ENCODE results near the gene ENTR1.

ENTR1 gene

DNA sequence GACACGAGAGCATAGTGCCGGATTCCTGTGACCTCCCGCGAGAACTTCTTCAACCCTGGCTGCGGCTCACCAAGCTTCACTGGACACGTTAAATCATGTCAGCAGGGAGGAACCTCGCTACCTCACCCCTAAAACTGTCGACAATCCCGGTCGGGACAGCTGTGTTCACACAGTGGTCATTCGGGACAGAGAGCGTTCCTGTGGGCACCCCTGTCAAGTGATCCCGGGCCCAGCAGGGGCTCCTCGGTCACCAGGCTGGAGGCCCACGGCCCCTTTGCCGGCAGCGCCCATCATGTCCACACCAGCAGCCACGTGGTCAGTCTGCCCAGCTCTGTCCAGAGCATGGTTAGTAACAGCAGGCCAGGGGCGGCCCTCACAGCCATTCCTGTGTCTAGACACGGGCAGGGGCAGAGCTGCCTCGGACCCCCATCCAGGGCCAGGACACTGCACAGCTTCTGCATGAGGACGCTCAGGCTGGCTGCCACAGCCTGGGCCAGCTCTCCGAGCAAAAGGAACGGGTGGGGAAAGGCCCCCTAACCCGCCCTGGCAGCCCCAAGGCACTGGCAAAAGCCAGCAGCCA is 25.7 kb upstream of the ENTR1 start:
- H3K4me3 ChIP-seq (ENCODE audit: low read length): no peak overlapping the region
- H4K20me1 ChIP-seq (ENCODE audit: insufficient read depth, low read length): no peaks in the 10 kb centered on the region
- no peak overlapping the region for H3K4me2 ChIP-seq (ENCODE audit: low read depth, low read length)
- peaks cover 9% of the 10 kb centered on the region for H3F3A ChIP-seq (ENCODE audit: insufficient read depth, low read length)
- H2AFZ ChIP-seq (ENCODE audit: low read length): no peak overlapping the region
- H3K4me1 ChIP-seq (ENCODE audit: low read length): peaks cover 8% of the 10 kb centered on the region; the same call in 1 of the 2 replicates
- no peak overlapping the region for H3K27ac ChIP-seq (ENCODE audit: low read length)
- no peak for DNase-seq
- no peaks in the 10 kb centered on the region for H3K36me3 ChIP-seq (replicated peaks; ENCODE audit: insufficient read depth, low read length)
- H3K27me3 ChIP-seq (replicated peaks; ENCODE audit: insufficient read depth, low read length): no peaks in the 10 kb centered on the region
- no peaks in the 10 kb centered on the region for H3K9me3 ChIP-seq (replicated peaks; ENCODE audit: insufficient read depth, low read length)
- TF ChIP-seq EZH2phosphoT487 (IDR thresholded peaks at IDR 0.05; ENCODE audit: low read length): no peak
- no peak for TF ChIP-seq EZH2 (optimal IDR thresholded peaks at IDR 0.05; ENCODE audit: low read depth, low read length)
- TF ChIP-seq, protein P1, sequence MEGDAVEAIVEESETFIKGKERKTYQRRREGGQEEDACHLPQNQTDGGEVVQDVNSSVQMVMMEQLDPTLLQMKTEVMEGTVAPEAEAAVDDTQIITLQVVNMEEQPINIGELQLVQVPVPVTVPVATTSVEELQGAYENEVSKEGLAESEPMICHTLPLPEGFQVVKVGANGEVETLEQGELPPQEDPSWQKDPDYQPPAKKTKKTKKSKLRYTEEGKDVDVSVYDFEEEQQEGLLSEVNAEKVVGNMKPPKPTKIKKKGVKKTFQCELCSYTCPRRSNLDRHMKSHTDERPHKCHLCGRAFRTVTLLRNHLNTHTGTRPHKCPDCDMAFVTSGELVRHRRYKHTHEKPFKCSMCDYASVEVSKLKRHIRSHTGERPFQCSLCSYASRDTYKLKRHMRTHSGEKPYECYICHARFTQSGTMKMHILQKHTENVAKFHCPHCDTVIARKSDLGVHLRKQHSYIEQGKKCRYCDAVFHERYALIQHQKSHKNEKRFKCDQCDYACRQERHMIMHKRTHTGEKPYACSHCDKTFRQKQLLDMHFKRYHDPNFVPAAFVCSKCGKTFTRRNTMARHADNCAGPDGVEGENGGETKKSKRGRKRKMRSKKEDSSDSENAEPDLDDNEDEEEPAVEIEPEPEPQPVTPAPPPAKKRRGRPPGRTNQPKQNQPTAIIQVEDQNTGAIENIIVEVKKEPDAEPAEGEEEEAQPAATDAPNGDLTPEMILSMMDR (IDR thresholded peaks at IDR 0.05; ENCODE audit: low read length): no peak
- peaks cover 46% of the 10 kb centered on the region for H3K79me2 ChIP-seq (ENCODE audit: low read length)
- H3K9me2 ChIP-seq (replicated peaks; ENCODE audit: insufficient read depth, low read length): no peaks in the 10 kb centered on the region
- no peak overlapping the region for H3K9ac ChIP-seq (ENCODE audit: low read length)

DNA sequence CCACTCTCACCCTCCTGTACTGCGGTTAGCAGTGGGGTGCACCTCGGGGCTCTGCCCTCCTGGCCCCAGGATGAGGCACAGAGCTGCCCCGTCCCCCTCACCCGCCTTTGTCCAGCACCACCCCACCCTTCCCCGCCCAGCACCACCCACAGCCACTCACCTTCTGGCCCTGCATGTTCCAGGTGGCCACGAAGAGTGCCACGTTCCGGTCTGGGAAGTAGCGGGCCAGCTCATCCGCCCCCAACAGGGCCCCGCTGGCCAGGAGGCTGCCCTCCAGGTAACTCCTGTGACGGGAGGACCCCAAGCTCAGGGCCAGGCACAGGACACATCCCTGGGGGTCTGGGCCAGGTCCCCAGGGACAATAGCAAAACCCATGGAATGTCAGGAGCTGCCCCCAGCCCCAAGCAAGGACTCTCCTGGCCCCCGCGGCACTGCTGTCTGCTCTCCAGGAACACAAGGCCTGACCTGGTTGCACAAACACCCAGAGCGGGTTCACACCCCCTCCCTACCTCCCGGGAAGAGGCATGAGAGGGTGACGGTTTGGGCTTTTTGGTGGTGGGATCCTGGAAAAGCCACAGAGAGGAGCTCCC is 24.3 kb upstream of the ENTR1 start:
- H3K27me3 ChIP-seq (replicated peaks; ENCODE audit: insufficient read depth, low read length): no peaks in the 10 kb centered on the region
- no peaks in the 10 kb centered on the region for H3K9me3 ChIP-seq (replicated peaks; ENCODE audit: insufficient read depth, low read length)
- H3K79me2 ChIP-seq (ENCODE audit: low read length): peaks cover 46% of the 10 kb centered on the region
- H3K4me2 ChIP-seq (ENCODE audit: low read depth, low read length): no peak overlapping the region
- no peak overlapping the region for H3K27ac ChIP-seq (ENCODE audit: low read length)
- no peak for DNase-seq
- no peak overlapping the region for H3K9ac ChIP-seq (ENCODE audit: low read length)
- H3K9me2 ChIP-seq (replicated peaks; ENCODE audit: insufficient read depth, low read length): no peaks in the 10 kb centered on the region
- TF ChIP-seq EZH2phosphoT487 (IDR thresholded peaks at IDR 0.05; ENCODE audit: low read length) (no peak), EZH2 (optimal IDR thresholded peaks at IDR 0.05; ENCODE audit: low read depth, low read length) (no peak)
- TF ChIP-seq, protein P1 (IDR thresholded peaks at IDR 0.05; ENCODE audit: low read length): no peak
- H4K20me1 ChIP-seq (ENCODE audit: insufficient read depth, low read length): no peaks in the 10 kb centered on the region
- H2AFZ ChIP-seq (ENCODE audit: low read length): no peak overlapping the region
- H3K4me1 ChIP-seq (ENCODE audit: low read length): peaks cover 8% of the 10 kb centered on the region; the same call in 1 of the 2 replicates
- no peak overlapping the region for H3K4me3 ChIP-seq (ENCODE audit: low read length)
- H3K36me3 ChIP-seq (replicated peaks; ENCODE audit: insufficient read depth, low read length): no peaks in the 10 kb centered on the region; the same call in 1 of the 2 replicates
- H3F3A ChIP-seq (ENCODE audit: insufficient read depth, low read length): no peaks in the 10 kb centered on the region

DNA sequence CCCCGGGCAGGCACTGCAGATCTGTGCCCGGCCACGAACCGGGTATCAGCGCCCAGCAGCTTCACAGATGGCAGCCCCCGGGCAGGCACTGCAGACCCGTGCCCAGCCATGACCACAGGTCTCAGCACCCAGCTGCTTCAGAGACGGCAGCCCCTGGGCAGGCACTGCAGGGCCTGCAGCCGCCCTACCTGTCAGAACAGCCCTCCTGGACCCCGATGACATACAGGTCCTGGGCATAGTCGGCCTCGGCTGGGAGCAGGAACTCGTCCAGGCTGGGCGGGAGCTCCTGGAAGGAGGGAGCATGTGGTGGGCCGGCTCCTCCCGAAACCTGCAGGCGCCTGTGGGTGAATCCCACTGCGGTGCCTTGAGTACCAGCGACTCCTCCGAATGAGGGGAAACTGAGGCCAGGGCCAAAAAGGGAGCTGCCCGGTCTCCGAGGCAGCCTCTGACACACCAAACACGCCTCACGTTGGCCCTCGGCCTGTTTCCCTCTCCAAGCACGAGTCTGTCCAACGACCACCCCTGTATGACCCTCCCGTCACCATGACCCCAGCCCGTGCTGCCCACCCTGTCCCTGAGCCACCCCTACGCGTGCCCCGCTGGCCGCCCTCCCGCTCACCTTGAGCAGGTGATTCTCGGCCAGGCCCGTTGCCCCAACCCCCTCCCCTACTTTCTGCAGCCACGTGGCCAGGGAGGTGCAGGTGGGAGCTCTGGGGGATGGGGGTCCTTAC is 23.6 kb upstream of the ENTR1 start:
- H3K9ac ChIP-seq (ENCODE audit: low read length): no peak overlapping the region
- no peaks in the 10 kb centered on the region for H3K9me3 ChIP-seq (replicated peaks; ENCODE audit: insufficient read depth, low read length)
- no peak overlapping the region for H3K4me2 ChIP-seq (ENCODE audit: low read depth, low read length)
- H2AFZ ChIP-seq (ENCODE audit: low read length): no peak overlapping the region
- no peaks in the 10 kb centered on the region for H3K27me3 ChIP-seq (replicated peaks; ENCODE audit: insufficient read depth, low read length)
- no peaks in the 10 kb centered on the region for H3F3A ChIP-seq (ENCODE audit: insufficient read depth, low read length)
- no peak for DNase-seq
- H3K79me2 ChIP-seq (ENCODE audit: low read length): peaks cover 44% of the 10 kb centered on the region
- no peak overlapping the region for H3K4me3 ChIP-seq (ENCODE audit: low read length)
- H3K9me2 ChIP-seq (replicated peaks; ENCODE audit: insufficient read depth, low read length): no peaks in the 10 kb centered on the region
- H3K27ac ChIP-seq (ENCODE audit: low read length): no peak overlapping the region
- H3K36me3 ChIP-seq (replicated peaks; ENCODE audit: insufficient read depth, low read length): no peaks in the 10 kb centered on the region; the same call in 1 of the 2 replicates
- peaks cover 8% of the 10 kb centered on the region; the same call in 1 of the 2 replicates for H3K4me1 ChIP-seq (ENCODE audit: low read length)
- no peak for TF ChIP-seq EZH2phosphoT487 (IDR thresholded peaks at IDR 0.05; ENCODE audit: low read length)
- TF ChIP-seq, protein P1 (IDR thresholded peaks at IDR 0.05; ENCODE audit: low read length): no peak
- H4K20me1 ChIP-seq (ENCODE audit: insufficient read depth, low read length): no peaks in the 10 kb centered on the region
